SJCRH30 (cell line): ENCODE results near the gene MIA3. TPM values are rescaled to one million over a fixed set of nuclear protein-coding genes. Genes with fewer than 3 reads are reported as not detected.

ENCODE experiments used
- DNase-seq, 2 experiments: peaks; one replicate each; pipeline ENCODE4 v3.0.0-alpha.2; 2015 to 2020
- H3K27ac ChIP-seq: fragments of 250-450 bp; sonication (Bioruptor Pico); 2 replicates; pipeline ENCODE4 v1.5.1; 2020; ENCODE audit warnings: mild to moderate bottlenecking, moderate library complexity
- H3K27me3 ChIP-seq: fragments of 250-450 bp; sonication (Bioruptor Pico); 2 replicates; pipeline ENCODE4 v1.5.1; 2020; ENCODE audit warnings: mild to moderate bottlenecking, moderate library complexity
- H3K36me3 ChIP-seq: fragments of 250-450 bp; sonication (Bioruptor Pico); 2 replicates; pipeline ENCODE4 v1.5.1; 2020; ENCODE audit warnings: mild to moderate bottlenecking, moderate library complexity
- H3K4me1 ChIP-seq: fragments of 250-450 bp; sonication (Bioruptor Pico); 2 replicates; pipeline ENCODE4 v1.5.1; 2020; ENCODE audit warnings: mild to moderate bottlenecking, moderate library complexity
- H3K4me3 ChIP-seq: fragments of 250-450 bp; sonication (Bioruptor Pico); 2 replicates; pipeline ENCODE4 v1.5.1; 2020; ENCODE audit warnings: mild to moderate bottlenecking, moderate library complexity
- H3K9me3 ChIP-seq: fragments of 250-450 bp; sonication (Bioruptor Pico); replicated peaks from 2 replicates; pipeline ENCODE4 v1.5.1; 2020; ENCODE audit warnings: mild to moderate bottlenecking, moderate library complexity
- total RNA-seq: library from RNA; depleted of rRNA; stranded (reverse); fragments of >200 nt; shearing (Covaris generic); gene quantifications from 2 replicates; pipeline ENCODE4 v1.2.3, GENCODE V29; 2014; rRNA removed

The MIA3 gene, protein sequence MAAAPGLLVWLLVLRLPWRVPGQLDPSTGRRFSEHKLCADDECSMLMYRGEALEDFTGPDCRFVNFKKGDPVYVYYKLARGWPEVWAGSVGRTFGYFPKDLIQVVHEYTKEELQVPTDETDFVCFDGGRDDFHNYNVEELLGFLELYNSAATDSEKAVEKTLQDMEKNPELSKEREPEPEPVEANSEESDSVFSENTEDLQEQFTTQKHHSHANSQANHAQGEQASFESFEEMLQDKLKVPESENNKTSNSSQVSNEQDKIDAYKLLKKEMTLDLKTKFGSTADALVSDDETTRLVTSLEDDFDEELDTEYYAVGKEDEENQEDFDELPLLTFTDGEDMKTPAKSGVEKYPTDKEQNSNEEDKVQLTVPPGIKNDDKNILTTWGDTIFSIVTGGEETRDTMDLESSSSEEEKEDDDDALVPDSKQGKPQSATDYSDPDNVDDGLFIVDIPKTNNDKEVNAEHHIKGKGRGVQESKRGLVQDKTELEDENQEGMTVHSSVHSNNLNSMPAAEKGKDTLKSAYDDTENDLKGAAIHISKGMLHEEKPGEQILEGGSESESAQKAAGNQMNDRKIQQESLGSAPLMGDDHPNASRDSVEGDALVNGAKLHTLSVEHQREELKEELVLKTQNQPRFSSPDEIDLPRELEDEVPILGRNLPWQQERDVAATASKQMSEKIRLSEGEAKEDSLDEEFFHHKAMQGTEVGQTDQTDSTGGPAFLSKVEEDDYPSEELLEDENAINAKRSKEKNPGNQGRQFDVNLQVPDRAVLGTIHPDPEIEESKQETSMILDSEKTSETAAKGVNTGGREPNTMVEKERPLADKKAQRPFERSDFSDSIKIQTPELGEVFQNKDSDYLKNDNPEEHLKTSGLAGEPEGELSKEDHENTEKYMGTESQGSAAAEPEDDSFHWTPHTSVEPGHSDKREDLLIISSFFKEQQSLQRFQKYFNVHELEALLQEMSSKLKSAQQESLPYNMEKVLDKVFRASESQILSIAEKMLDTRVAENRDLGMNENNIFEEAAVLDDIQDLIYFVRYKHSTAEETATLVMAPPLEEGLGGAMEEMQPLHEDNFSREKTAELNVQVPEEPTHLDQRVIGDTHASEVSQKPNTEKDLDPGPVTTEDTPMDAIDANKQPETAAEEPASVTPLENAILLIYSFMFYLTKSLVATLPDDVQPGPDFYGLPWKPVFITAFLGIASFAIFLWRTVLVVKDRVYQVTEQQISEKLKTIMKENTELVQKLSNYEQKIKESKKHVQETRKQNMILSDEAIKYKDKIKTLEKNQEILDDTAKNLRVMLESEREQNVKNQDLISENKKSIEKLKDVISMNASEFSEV (N-terminal part only)
- 59.9 and 70.9 TPM in 2 replicates for total RNA-seq

DNA sequence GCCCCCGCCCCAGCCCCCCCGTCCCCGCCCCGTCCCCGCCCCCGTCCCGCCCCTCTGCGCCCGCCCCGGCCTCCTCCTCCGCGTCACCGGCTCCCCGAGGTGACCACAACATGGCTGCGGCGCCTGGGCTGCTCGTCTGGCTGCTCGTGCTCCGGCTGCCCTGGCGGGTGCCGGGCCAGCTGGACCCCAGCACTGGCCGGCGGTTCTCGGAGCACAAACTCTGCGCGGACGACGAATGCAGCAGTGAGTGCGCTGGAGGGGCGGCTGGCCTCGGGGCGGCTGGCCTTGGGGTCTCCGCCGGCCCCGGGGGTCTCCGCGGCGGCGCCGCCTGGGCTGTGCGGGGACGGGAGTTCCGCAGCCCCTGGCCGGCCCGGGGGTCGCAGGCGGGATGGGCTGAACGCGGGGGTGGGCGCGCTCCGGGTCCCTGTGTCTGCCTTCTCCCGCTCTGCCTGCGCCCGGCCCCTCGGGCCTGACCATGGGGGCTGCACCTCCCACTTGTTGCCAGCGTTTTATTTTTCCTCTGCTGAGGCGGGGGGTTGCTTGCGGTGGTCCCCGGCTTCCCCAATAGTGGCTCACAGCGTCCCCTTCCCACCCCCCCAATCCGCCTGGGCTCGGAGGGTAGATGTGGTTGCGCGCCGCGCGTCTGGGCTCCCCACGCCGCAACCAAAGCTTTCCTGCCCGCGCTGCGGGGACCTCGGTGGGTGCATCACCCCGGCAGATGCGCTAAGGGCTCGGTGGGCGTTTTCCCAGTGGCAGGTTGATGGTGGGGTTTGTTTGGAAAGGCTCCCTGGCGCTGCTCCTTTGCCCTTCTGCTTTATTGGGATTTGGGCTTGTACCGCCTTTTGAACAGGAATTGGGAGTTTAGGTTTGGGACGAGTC, at the start of gene MIA3:
Gene MIA3, plus strand, starts transcription at position 97 of the 879 bp plus-strand sequence. Its CDS starts 14 bp downstream, at position 111.
- H3K27ac ChIP-seq = peak within 1 kb of the TSS; percentile 51
- peak within 1 kb of the TSS; percentile 100 for H3K4me3 ChIP-seq
- H3K4me1 ChIP-seq = peaks cover 6% of the 10 kb centered on the region; the same call in 1 of the 2 replicates
- H3K36me3 ChIP-seq = peaks cover 16% of the 10 kb centered on the region
- H3K9me3 ChIP-seq = no peaks in the 10 kb centered on the region
- no peaks in the 10 kb centered on the region for H3K27me3 ChIP-seq
- DNase-seq = peak in 1 of 2 experiments; percentile 28

DNA sequence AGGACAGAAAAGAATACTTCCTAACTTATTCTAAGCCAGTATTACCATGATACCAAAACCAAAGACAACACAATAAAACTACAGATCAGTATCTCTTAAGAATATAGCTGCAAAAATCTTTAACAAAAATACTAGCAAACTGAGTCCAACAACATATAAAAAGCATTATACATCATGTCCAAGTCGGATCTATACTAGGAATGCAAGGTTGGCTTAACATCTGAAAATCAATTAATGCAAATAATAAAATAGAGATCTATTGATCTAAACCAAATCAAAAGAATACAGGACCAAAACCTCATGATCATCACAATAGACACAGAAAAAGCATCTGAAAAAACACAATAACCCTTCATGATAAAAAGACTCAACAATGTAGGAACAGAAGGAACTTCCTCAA, 47.1 kb upstream of the MIA3 start:
- Histone ChIP-seq H3K27ac (no peak overlapping the region), H3K27me3 (no peaks in the 10 kb centered on the region), H3K36me3 (peaks cover 77% of the 10 kb centered on the region), H3K9me3 (no peaks in the 10 kb centered on the region), H3K4me1 (no peaks in the 10 kb centered on the region), H3K4me3 (no peak overlapping the region)
- DNase-seq = no peak

DNA sequence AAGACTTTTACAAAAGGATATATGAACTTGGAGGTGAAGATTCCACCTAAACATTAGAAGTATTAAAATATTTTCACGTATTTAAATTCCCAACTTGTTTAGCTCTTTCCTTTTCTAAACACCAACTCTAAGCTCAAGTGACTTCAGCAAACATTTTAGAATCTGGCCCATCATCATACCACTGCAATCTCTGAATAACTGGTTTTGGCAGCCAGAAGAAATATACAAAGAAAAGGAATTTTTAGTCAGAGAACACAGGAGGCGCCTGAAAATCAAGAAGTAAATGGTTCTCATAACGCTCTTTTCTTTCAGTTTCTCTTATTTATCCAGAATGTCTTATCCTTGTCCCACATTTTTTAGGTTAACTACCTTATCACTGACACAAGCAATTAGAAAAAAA, 38.6 kb upstream of the MIA3 start:
- H3K36me3 ChIP-seq = peaks cover 74% of the 10 kb centered on the region
- no peaks in the 10 kb centered on the region for H3K27me3 ChIP-seq
- no peak for DNase-seq
- H3K9me3 ChIP-seq = no peaks in the 10 kb centered on the region
- peaks cover 21% of the 10 kb centered on the region for H3K4me1 ChIP-seq
- no peak overlapping the region for H3K4me3 ChIP-seq
- H3K27ac ChIP-seq = no peak overlapping the region

DNA sequence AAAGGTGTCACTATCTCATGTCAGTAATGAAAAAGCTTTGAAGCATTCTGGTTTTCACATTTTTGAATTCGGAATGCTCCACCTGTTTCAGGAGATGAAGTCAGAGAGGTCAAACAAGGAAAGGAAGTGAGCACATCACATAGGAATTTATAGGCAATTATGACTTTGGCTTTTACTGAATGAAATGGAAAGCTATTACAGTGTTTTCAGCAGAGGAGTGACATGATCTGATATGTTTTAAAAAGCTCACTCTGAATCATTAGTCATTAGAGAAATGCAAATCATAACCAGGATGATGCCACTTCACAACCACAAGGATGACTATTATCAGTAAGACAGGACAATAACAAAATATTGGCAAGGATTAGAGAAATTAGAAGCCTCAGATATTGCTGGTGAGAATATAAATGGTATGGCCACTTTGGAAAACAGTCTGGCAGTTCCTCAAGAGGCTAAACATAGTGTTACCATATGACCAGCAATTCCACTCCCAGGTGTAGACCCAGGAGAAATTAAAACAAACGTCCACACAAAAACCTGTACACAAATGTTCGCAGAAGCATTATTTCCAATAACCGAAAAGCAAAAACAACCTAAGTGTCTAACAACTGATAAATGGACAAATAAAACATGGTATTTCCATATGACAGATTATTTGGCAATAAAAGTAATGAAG, 35.7 kb upstream of the MIA3 start:
- H3K27ac ChIP-seq = peak overlapping the region; percentile 69
- no peak overlapping the region for H3K4me3 ChIP-seq
- no peaks in the 10 kb centered on the region for H3K9me3 ChIP-seq
- peaks cover 76% of the 10 kb centered on the region for H3K36me3 ChIP-seq
- peak in 1 of 2 experiments; percentile 54 for DNase-seq
- peaks cover 26% of the 10 kb centered on the region for H3K4me1 ChIP-seq
- no peaks in the 10 kb centered on the region for H3K27me3 ChIP-seq

DNA sequence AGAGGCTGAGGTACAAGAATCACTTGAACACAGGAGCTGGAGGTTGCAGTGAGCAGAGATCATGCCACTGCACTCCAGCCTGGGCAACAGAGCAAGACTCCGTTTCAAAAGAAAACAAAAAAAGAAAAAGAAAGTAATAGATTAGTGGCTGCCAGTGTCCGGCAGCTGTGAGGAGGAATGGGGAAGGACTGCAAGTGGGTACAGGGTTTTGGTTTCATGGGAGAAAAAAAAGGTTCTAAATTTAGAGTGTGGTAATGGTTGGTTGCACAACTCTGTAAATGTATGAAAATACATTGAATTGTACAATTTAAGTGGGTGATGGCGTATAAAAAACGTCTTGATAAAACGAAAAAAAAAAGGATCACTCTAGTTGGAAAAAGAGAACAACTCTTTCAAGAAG, 34.8 kb upstream of the MIA3 start:
- Histone ChIP-seq H3K27ac (peak overlapping the region; percentile 69), H3K36me3 (peaks cover 76% of the 10 kb centered on the region), H3K4me1 (peaks cover 26% of the 10 kb centered on the region), H3K4me3 (no peak overlapping the region), H3K27me3 (no peaks in the 10 kb centered on the region), H3K9me3 (no peaks in the 10 kb centered on the region)
- DNase-seq = no peak

DNA sequence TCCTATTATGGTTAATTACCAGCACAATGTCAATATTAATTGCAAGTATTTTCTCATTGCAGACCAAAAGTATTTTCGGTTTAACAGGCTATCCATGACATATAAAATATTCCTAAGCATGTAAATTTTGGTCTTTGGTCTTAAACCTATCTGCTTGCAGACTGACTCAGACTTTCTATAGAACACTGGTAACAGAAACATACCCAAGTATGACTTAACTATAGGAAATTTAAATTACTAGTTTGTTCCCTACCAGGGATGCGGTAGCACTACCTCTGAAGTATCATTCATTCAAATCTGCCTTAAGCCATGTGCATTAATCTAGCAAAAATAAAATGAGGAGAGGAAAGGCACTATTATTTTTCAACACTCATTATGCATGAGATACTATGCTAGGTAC, 31.1 kb upstream of the MIA3 start:
- H3K4me3 ChIP-seq = no peak overlapping the region
- no peaks in the 10 kb centered on the region for H3K9me3 ChIP-seq
- peaks cover 54% of the 10 kb centered on the region for H3K36me3 ChIP-seq
- no peaks in the 10 kb centered on the region for H3K27me3 ChIP-seq
- H3K4me1 ChIP-seq = peaks cover 30% of the 10 kb centered on the region
- no peak for DNase-seq
- H3K27ac ChIP-seq = no peak overlapping the region

DNA sequence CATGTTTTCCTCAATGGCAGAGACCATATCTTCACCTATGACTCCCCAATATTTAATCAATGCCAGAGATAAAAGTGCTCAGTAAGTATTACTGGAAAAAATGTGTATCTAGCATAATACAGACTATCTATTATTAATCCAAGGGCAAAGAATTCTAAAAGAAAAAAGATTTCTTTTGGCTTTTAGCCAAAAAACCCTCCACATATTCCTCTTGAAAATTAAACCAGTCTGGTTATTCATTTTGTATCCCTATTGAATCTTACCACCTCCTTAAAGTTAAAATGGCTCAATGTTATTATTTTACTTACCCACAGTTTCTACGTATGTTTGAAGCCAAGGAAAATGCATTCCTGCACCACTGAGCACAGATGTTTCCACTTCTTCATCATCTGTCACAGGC, 29.8 kb upstream of the MIA3 start:
- H3K27me3 ChIP-seq = no peaks in the 10 kb centered on the region
- H3K9me3 ChIP-seq = no peaks in the 10 kb centered on the region
- H3K27ac ChIP-seq = no peak overlapping the region
- peaks cover 44% of the 10 kb centered on the region for H3K36me3 ChIP-seq
- no peak overlapping the region for H3K4me3 ChIP-seq
- no peak for DNase-seq
- H3K4me1 ChIP-seq = peaks cover 17% of the 10 kb centered on the region

DNA sequence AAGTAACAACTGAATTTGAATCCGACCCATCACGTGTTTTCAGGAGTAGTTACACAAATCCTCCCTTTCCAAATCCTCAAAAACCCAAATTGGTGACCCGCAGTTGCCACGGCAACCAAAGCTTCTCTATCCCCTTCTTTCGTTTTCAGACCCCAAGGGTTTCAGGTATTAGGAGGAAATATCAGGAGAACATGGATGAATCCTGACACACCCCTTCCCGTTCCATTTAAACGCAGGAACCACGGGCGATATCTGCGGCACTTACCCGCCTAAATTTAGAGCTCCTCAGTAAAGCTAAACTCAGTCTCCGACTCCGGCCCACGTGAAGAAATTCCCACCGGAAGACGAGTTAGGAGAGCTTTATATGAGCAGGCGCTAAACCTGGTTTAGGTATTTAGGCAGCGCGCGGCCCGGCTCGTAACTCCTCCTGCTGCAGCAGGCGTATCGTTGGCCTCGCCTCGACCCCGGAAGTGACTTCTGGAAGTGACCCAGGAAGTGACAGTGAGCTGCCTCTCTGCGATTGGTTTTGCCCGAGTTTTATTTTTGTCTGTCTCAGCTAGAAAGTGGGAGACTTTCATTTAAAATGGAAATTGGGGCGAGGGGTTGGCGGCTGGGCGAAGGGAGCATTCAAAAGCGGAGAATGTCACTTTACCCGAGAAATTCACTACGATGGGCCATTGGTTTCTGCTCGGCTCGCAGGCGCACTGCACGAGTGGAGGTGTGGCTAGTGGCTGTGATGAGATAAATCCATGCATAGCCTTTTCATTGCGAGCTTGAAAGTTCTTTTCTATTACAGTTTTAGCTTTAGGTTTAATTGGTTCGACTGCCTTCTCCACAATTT, 28.2 kb upstream of the MIA3 start, which contains the start of gene TAF1A:
Gene TAF1A, minus strand, starts transcription at position 472 of the 841 bp plus-strand sequence.
- peak; percentile 90 for DNase-seq

DNA sequence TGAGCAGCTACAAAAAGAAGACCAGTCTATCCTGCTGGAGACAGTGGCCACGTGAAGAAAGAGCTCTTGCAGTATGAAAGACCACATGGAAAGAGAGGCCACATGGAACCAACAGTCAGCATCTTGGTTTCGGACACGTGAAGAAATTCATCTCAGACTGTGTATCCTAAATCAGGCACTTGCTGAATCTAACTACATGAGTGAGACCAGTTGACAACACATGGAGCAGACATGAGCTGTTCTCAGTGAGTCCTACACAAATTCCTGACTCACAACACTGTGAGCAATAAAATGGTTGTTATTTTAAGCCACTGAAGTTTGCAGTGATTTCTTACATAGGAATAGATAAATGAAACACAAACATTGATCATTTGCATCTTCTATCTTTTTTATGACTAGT, 25.7 kb upstream of the MIA3 start:
- peaks cover 4% of the 10 kb centered on the region; the same call in 1 of the 2 replicates for H3K9me3 ChIP-seq
- no peak overlapping the region for H3K4me3 ChIP-seq
- peaks cover 13% of the 10 kb centered on the region for H3K36me3 ChIP-seq
- H3K4me1 ChIP-seq = peaks cover 11% of the 10 kb centered on the region
- no peaks in the 10 kb centered on the region for H3K27me3 ChIP-seq
- H3K27ac ChIP-seq = no peak overlapping the region
- DNase-seq = no peak

More for the DNA sequence above, 28.2 kb upstream of the MIA3 start, which contains the start of gene TAF1A:
- Histone ChIP-seq H3K36me3 (peaks cover 30% of the 10 kb centered on the region), H3K4me3 (peak within 1 kb of the TSS; percentile 73), H3K27ac (peak within 1 kb of the TSS; percentile 67), H3K9me3 (peaks cover 2% of the 10 kb centered on the region; the same call in 1 of the 2 replicates), H3K27me3 (no peaks in the 10 kb centered on the region), H3K4me1 (peaks cover 16% of the 10 kb centered on the region)

DNA sequence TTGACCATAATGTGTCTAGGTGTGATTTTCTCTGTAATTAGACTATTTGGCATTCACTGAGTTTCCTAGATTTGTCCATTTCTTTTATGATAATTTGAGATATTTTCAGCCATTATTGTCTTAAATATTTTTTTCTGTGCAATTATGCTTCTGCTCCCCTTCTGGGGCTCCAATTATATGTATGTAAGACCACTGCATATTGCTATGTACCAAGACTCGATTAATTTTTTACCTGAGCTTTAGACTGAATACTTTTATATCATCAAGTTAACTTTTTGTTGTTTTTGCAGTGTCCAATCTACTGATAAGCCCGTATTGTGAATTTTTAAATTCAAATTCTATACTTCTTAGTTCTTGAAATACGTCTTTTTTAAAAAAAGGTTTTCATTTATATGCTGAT, 23.1 kb upstream of the MIA3 start:
- DNase-seq = no peak
- Histone ChIP-seq H3K36me3 (no peaks in the 10 kb centered on the region), H3K27me3 (no peaks in the 10 kb centered on the region; the same call in 1 of the 2 replicates), H3K4me1 (no peaks in the 10 kb centered on the region), H3K9me3 (peaks cover 4% of the 10 kb centered on the region; the same call in 1 of the 2 replicates), H3K4me3 (no peak overlapping the region), H3K27ac (no peak overlapping the region)

DNA sequence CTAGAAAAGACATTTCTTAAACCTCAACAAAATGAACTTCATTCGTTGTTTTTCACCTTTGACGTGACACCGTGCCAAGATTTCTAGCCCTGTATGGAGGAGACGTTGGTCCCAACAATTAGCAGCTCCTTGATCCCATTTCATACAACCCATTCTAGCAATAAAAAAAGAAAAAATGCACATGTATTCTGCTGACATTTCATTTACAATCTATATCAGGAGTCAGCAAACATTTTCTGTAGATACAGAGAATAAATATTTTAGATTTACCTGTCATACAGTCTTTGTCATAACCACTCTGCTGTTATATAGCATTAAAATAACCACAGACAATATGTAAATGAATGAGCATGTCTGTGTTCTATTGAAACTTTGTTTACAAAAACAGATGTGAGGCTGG, 21.2 kb upstream of the MIA3 start:
- DNase-seq = no peak

DNA sequence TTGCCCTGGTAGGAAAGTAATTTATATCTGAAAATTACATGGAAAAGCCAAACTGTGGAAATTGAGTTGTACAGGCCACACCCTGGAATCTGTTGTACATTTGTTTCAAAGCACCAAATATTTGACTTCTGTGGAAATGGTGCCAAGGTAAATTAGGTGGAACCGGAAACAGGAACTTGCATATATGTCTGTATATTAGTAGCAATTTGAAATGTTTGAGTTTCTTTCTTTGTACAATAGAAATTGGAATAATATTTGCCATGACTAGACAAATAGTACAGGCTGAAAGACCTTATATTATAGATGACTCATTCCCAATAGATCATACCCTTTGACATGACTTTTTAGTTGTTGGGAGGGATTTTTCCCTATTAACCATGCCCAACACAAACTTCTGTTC, 17.6 kb upstream of the MIA3 start:
- H3K9me3 ChIP-seq = no peaks in the 10 kb centered on the region

More for the DNA sequence above, 21.2 kb upstream of the MIA3 start:
- Histone ChIP-seq H3K36me3 (no peaks in the 10 kb centered on the region), H3K27me3 (no peaks in the 10 kb centered on the region; the same call in 1 of the 2 replicates), H3K4me3 (no peak overlapping the region), H3K4me1 (no peaks in the 10 kb centered on the region), H3K27ac (no peak overlapping the region), H3K9me3 (peaks cover 4% of the 10 kb centered on the region; the same call in 1 of the 2 replicates)

More for the DNA sequence above, 17.6 kb upstream of the MIA3 start:
- H3K27ac ChIP-seq = no peak overlapping the region
- no peak for DNase-seq
- no peaks in the 10 kb centered on the region; the same call in 1 of the 2 replicates for H3K27me3 ChIP-seq
- no peaks in the 10 kb centered on the region for H3K4me1 ChIP-seq
- no peaks in the 10 kb centered on the region for H3K36me3 ChIP-seq
- no peak overlapping the region for H3K4me3 ChIP-seq
